PC-9 (cell line): ENCODE data around the gene UBXN6.

Experiments
- EZH2 ChIP-seq: fragments of 200-600 bp; sonication (generic); IDR thresholded peaks from 2 replicates; pipeline ENCODE4 v1.8.0; 2017; ENCODE audit warnings: antibody characterized with exemption, low read depth
- TF ChIP-seq, protein P1 (sequence below): fragments of 200-600 bp; sonication (generic); conservative IDR thresholded peaks from 2 replicates; pipeline ENCODE4 v1.6.1; 2017; ENCODE audit warnings: mixed run types, antibody characterized with exemption, mild to moderate bottlenecking, moderate library complexity

DNA sequence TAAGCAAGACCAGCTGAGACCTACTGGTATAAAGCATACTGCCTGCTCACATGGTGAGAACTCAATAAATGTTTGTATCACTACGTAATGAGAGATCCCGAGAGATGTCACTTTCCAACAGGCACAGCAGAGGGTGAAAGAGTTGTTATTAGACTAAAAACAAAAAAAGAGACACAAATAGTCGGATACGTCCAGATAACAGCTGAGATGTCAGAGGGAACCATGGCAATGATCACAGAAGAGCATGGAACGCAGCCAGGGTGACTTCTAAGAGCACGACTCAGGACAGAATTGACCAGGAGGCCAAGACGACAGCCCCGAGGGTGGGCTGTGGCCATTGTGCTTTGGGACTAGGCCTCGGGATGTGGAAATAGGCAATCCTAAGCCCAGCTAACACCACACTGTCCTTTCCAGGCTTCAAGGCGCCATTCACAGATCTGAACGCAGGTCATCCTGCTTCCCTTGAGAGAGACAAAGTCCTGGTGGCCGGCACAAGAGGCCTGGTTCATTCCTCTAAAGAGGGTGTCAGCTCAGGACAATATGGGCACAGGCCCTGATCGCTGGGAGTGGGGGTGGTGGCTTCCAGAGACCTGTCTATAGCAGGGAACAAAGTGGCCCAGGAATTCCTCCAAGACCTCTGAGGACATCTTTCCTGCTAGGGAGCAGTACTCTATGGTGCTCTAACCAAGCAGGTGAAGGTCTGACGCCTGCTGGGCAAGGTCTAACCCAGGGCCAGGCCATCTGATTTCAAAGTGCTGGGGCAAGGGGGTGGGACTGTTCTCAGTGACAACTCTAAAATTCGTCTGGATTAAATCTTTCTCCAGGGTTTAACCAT lies 60.4 kb downstream of the UBXN6 start:
- TF ChIP-seq, protein P1, sequence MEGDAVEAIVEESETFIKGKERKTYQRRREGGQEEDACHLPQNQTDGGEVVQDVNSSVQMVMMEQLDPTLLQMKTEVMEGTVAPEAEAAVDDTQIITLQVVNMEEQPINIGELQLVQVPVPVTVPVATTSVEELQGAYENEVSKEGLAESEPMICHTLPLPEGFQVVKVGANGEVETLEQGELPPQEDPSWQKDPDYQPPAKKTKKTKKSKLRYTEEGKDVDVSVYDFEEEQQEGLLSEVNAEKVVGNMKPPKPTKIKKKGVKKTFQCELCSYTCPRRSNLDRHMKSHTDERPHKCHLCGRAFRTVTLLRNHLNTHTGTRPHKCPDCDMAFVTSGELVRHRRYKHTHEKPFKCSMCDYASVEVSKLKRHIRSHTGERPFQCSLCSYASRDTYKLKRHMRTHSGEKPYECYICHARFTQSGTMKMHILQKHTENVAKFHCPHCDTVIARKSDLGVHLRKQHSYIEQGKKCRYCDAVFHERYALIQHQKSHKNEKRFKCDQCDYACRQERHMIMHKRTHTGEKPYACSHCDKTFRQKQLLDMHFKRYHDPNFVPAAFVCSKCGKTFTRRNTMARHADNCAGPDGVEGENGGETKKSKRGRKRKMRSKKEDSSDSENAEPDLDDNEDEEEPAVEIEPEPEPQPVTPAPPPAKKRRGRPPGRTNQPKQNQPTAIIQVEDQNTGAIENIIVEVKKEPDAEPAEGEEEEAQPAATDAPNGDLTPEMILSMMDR: no peak
- no peak for TF ChIP-seq EZH2
